ENCODE measurements around the gene ACER3. TPM values are rescaled to one million over a fixed set of nuclear protein-coding genes. Genes with fewer than 3 reads are reported as not detected.

ACER3 gene
- total and polyA plus RNA-seq, 2 donors (not counting 1 experiment from before 2014, with no cell fraction given): 3.3 to 12.9 TPM

DNA sequence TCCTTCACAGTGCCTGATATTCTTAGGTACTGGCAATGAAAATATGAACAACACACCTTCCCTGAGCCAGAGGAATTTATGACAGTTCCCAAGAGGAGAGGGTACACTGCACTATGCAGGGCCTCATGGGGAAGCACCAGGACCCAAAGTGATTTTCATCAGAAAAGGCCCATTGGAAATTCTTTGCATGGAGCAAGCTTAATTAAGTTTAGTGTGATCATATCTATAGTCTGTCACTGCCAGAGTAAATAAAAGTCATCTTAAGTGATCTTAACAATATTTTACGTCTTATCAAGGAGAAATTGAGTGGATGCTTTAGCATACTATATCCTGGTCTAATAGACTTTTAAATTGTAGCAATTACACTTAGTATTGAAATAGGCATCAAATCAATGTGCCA lies 86.5 kb downstream of the ACER3 start:
- H3K4me2 ChIP-seq (replicated peaks; ENCODE audit: low read depth, low read length, poor library complexity, severe bottlenecking): no peak overlapping the region
- H3K36me3 ChIP-seq (replicated peaks in 1 of 2; ENCODE audit: control extremely low read depth in 1 of 2, control insufficient read depth in 1 of 2, extremely low read depth in 1 of 2, insufficient read depth in 2 of 2, low read length in 1 of 2): peaks cover 0 to 3% of the 10 kb centered on the region in 2 experiments
- H3K9ac ChIP-seq (ENCODE audit: low read length): no peak overlapping the region
- Mint-ChIP-seq H3K27ac (no peak overlapping the region), H3K4me3 (no peak overlapping the region), H3K9me3 (ENCODE audit: insufficient read depth) (peaks cover 21% of the 10 kb centered on the region), H3K4me1 (no peaks in the 10 kb centered on the region), H3K27me3 (no peaks in the 10 kb centered on the region)
- no CpG with 5 or more reads among the region's 1 CpG for WGBS (ENCODE audit: insufficient coverage)
- DNase-seq (no peak), ATAC-seq (ENCODE audit: low read depth) (no peak)
- peaks cover 4 to 13% (median 8%) of the 10 kb centered on the region in 3 donors for H3K9me3 ChIP-seq (ENCODE audit: control extremely low read depth in 1 of 3, control insufficient read depth in 2 of 3, insufficient read depth in 1 of 3, low read length in 2 of 3)
- CTCF ChIA-PET: interaction anchor here (3.3 kb wide), 1 partner anchor 28 kb away, joined by 14 read pairs; no protein-coding TSS in a partner anchor
- intact Hi-C loops (cut with micrococcal nuclease): no loop called here
- H2AFZ ChIP-seq (ENCODE audit: insufficient read depth, low read depth, low read length, poor library complexity, severe bottlenecking): no peak overlapping the region
- no peaks in the 10 kb centered on the region for H4K20me1 ChIP-seq (ENCODE audit: control insufficient read depth, insufficient read depth, low read length, poor library complexity, severe bottlenecking)
- peaks cover 12% of the 10 kb centered on the region for H3K79me2 ChIP-seq (ENCODE audit: control insufficient read depth, insufficient read depth, low read length)
- no peaks in the 10 kb centered on the region for H3K4me1 ChIP-seq (ENCODE audit: control insufficient read depth in 2 of 2, insufficient read depth in 2 of 2, low read length in 2 of 2)
- H3K4me3 ChIP-seq (ENCODE audit: control extremely low read depth in 1 of 5, extremely low read depth in 1 of 5, insufficient read depth in 1 of 5, low read depth in 2 of 5, low read length in 4 of 5): no peak overlapping the region
- POLR2A ChIA-PET: no interaction called here
- no peak overlapping the region for H3K27ac ChIP-seq (ENCODE audit: low read length in 2 of 2)
- TF ChIP-seq EZH2 (IDR thresholded peaks at IDR 0.05; ENCODE audit: borderline replicate concordance, insufficient read depth, low read depth, low read length, poor library complexity, severe bottlenecking): no peak
- no peaks in the 10 kb centered on the region for H3K27me3 ChIP-seq (replicated peaks in 1 of 4; ENCODE audit: control extremely low read depth in 1 of 4, control insufficient read depth in 3 of 4, insufficient read depth in 4 of 4, low read length in 3 of 4)

DNA sequence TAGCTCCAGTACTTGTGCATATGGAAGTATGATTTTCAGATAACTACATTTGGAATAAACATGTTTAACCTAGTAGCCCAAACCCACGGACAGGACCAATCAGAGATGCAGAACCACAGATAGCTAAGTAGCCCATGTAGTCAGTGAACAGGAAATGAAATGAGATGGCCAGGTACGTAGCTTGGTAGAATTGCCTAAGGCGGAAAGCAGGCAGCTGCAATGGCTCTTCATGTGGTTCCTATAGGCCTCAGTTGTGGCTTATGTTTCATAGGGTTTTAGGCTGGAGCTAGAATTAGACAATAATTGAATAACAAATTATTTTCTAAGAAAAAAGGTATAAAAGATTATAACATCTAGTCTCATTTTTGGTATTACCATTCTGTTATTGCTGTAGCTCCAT lies 87.1 kb downstream of the ACER3 start:
- POLR2A ChIA-PET: no interaction called here
- peaks cover 15% of the 10 kb centered on the region for H3K9me3 Mint-ChIP-seq (ENCODE audit: insufficient read depth)

More for the DNA sequence above, 87.1 kb downstream of the ACER3 start:
- Histone ChIP-seq H3K4me3 (ENCODE audit: control extremely low read depth in 1 of 5, extremely low read depth in 1 of 5, insufficient read depth in 1 of 5, low read depth in 2 of 5, low read length in 4 of 5) (no peak overlapping the region), H3K79me2 (ENCODE audit: control insufficient read depth, insufficient read depth, low read length) (peaks cover 12% of the 10 kb centered on the region), H2AFZ (ENCODE audit: insufficient read depth, low read depth, low read length, poor library complexity, severe bottlenecking) (no peak overlapping the region), H3K27me3 (replicated peaks in 1 of 4; ENCODE audit: control extremely low read depth in 1 of 4, control insufficient read depth in 3 of 4, insufficient read depth in 4 of 4, low read length in 3 of 4) (no peaks in the 10 kb centered on the region), H3K4me2 (replicated peaks; ENCODE audit: low read depth, low read length, poor library complexity, severe bottlenecking) (no peak overlapping the region), H3K36me3 (replicated peaks in 1 of 2; ENCODE audit: control extremely low read depth in 1 of 2, control insufficient read depth in 1 of 2, extremely low read depth in 1 of 2, insufficient read depth in 2 of 2, low read length in 1 of 2) (peaks cover 0 to 3% of the 10 kb centered on the region in 2 experiments), H3K4me1 (ENCODE audit: control insufficient read depth in 2 of 2, insufficient read depth in 2 of 2, low read length in 2 of 2) (no peaks in the 10 kb centered on the region), H4K20me1 (ENCODE audit: control insufficient read depth, insufficient read depth, low read length, poor library complexity, severe bottlenecking) (no peaks in the 10 kb centered on the region), H3K9ac (ENCODE audit: low read length) (no peak overlapping the region), H3K9me3 (ENCODE audit: control extremely low read depth in 1 of 3, control insufficient read depth in 2 of 3, insufficient read depth in 1 of 3, low read length in 2 of 3) (peaks cover 4 to 13% (median 8%) of the 10 kb centered on the region in 3 donors), H3K27ac (ENCODE audit: low read length in 2 of 2) (no peak overlapping the region)
- CTCF ChIA-PET: interaction anchor here (3.3 kb wide), 1 partner anchor 28 kb away, joined by 14 read pairs; no protein-coding TSS in a partner anchor
- WGBS (ENCODE audit: insufficient coverage): 90% methylated on average over 3 of the region's 3 CpGs
- no peaks in the 10 kb centered on the region for H3K4me1 Mint-ChIP-seq
- no peak overlapping the region for H3K4me3 Mint-ChIP-seq
- intact Hi-C loops (cut with micrococcal nuclease): no loop called here
- H3K27ac Mint-ChIP-seq: no peak overlapping the region
- no peak for DNase-seq
- no peaks in the 10 kb centered on the region for H3K27me3 Mint-ChIP-seq
- no peak for TF ChIP-seq CTCF (IDR thresholded peaks at IDR 0.05)
- no peak for TF ChIP-seq EZH2 (IDR thresholded peaks at IDR 0.05; ENCODE audit: borderline replicate concordance, insufficient read depth, low read depth, low read length, poor library complexity, severe bottlenecking)
- ATAC-seq (ENCODE audit: low read depth): no peak
